PFSK-1 (cell line): ENCODE results near the gene CAMTA1.

Experiments
- FOXP2 ChIP-seq: optimal IDR thresholded peaks from 2 replicates; pipeline ENCODE3; 2011; ENCODE audit warnings: borderline replicate concordance, control low read depth, inconsistent platforms; ENCODE audit not compliant: insufficient read depth; ENCODE audit errors: extremely low read length, extremely low read depth
- POLR2AphosphoS5 ChIP-seq: IDR thresholded peaks from 2 replicates; pipeline ENCODE4 v1.6.1; 2012; ENCODE audit warnings: low read depth, mild to moderate bottlenecking, control low read depth, low read length, moderate library complexity
- REST ChIP-seq, 2 experiments: IDR thresholded peaks; 2 replicates each; pipeline versions ENCODE4 v1.6.1 to v1.8.0; 2011 to 2012; ENCODE audit warnings: low read depth in 2 of 2, low read length in 2 of 2, control low read depth in 1 of 2, inconsistent platforms in 1 of 2, mild to moderate bottlenecking in 1 of 2, moderate library complexity in 1 of 2; ENCODE audit not compliant: insufficient read depth in 1 of 2
- SIN3A ChIP-seq: IDR thresholded peaks from 2 replicates; pipeline ENCODE4 v1.6.1; 2012; ENCODE audit warnings: mild to moderate bottlenecking, low read length, moderate library complexity, borderline replicate concordance; ENCODE audit not compliant: insufficient read depth
- TAF1 ChIP-seq: IDR thresholded peaks from 2 replicates; pipeline ENCODE4 v1.6.1; 2012; ENCODE audit warnings: low read length, control low read depth, borderline replicate concordance; ENCODE audit not compliant: insufficient read depth

Gene CAMTA1

DNA sequence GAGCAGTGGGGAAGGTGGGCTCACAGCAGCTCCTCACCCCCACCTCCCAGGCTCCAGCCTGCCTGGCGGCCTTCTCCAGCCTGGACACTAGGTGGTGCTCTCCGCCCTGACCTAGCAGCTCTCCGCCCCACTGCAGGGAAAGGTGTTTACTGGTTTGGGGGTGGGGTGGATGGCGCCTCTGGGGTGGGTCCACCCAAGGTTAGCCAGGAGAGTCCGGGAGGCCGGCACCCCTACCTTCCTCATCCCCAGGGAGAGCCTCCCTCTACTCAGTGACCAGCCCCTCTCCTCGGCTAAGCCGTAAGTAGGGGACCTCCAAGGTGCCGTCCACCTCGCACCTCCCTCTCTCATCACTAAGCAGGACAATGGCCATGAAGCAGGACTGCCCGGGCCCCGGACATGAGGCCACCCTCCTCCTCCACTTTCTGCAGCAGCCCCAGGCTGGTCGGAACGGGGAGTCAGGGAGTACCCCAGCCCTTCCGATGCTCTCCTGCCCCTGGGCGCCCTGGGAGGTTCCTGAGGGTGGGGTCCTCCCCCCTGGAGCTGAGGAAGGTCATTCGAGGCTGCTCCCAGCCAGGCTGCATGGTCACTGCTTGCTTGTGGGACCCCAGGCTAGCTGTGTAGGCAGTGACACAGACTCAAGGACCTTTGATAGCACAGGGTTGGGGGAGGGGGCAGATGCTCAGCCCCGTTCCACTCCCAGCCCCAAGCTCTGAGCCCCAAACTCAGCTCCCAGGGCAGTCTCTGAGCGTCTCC lies 884.5 kb downstream of the CAMTA1 start:
- TF ChIP-seq FOXP2 (peak; percentile 23), SIN3A (no peak)

GRCh38 chr1:7670334-7671145 lies 885.3 kb downstream of the CAMTA1 start:
- no peak for TF ChIP-seq TAF1
- no peak for TF ChIP-seq REST (IDR thresholded peaks at IDR 0.05; ENCODE audit: insufficient read depth in 1 of 2, low read depth in 2 of 2, low read length in 2 of 2)
- TF ChIP-seq SIN3A: no peak
- TF ChIP-seq POLR2AphosphoS5: no peak
- no peak for TF ChIP-seq FOXP2

DNA sequence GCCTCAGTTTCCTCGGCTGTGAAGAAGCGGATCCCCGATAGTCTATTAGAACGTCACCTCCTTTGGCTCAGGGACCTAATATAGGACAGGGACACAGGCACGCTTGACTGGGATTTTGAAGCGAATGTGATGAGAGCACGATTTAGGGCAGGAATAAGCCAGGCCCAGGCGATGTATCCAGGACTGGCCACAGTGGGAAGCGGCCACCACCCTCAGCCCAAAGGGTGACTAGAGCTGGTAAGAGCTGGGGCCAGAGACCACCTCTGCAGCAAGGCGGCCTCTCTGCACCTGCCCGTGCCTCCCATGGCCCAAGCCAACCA lies 885.9 kb downstream of the CAMTA1 start:
- no peak for TF ChIP-seq POLR2AphosphoS5
- no peak for TF ChIP-seq FOXP2
- no peak for TF ChIP-seq SIN3A
- no peak for TF ChIP-seq TAF1
- TF ChIP-seq REST (IDR thresholded peaks at IDR 0.05; ENCODE audit: insufficient read depth in 1 of 2, low read depth in 2 of 2, low read length in 2 of 2): no peak

DNA sequence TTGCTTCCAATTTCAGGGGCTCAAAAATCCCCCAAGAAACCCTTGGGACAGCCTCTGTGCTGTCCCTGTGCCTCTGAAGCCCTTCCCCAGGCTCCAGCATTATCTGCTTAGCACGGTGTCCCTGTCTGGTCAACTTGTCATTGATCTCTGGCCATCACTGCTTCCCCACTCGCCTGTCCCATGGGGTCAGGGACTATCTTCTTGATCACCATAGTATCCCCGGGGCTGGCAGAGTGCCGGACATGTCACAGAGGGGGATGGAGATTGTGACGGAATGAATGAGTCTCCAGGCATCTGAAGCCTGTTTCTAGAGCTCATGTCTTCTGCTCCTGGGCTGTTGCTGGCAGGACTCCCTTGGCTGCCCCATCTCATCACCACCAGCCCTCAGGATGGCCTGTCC lies 886.4 kb downstream of the CAMTA1 start:
- TF ChIP-seq SIN3A (no peak), POLR2AphosphoS5 (no peak), TAF1 (no peak), REST (IDR thresholded peaks at IDR 0.05; ENCODE audit: insufficient read depth in 1 of 2, low read depth in 2 of 2, low read length in 2 of 2) (no peak), FOXP2 (no peak)

- TF ChIP-seq FOXP2 (no peak), TAF1 (no peak), SIN3A (no peak), POLR2AphosphoS5 (no peak), REST (IDR thresholded peaks at IDR 0.05; ENCODE audit: insufficient read depth in 1 of 2, low read depth in 2 of 2, low read length in 2 of 2) (no peak)
Measured at GRCh38 chr1:7672864-7673263, 887.6 kb downstream of the CAMTA1 start.
